Epithelial cell of esophagus (primary cell): Measurements from ENCODE around the gene COL6A5.

Experiments
- DNase-seq: peaks from one replicate; pipeline ENCODE4 v3.0.0; 2010; ENCODE audit warnings: low read depth
- H3K4me3 ChIP-seq: 2 replicates; pipeline ENCODE4 v1.5.1; 2011; ENCODE audit warnings: mild to moderate bottlenecking, low read length, control low read depth
- CTCF ChIP-seq: IDR thresholded peaks from 2 replicates; pipeline ENCODE4 v1.5.1; 2011; ENCODE audit warnings: low read depth, mild to moderate bottlenecking, low read length, control low read depth, inconsistent platforms; ENCODE audit not compliant: insufficient read depth; ENCODE audit errors: missing control alignments

Gene COL6A5

DNA sequence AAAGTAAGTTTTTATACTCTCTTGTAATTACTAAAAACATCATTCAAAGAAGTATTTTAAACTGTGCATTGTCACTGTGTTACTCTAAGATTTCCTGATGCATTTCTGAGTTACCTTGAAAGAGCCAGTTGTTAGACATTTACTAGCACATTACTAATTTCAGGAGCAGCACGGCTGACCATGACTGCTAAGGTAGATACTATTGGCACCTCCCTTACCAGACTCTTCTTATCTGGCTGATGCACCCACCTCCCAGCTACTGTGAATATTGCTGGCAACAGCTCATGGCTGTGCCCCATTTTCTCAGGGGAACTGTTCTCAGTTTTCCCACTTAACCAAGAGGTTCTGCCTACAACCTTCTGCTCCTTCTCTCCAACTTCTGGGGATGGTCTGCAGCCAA is 29.4 kb downstream of the COL6A5 start:
- H3K4me3 ChIP-seq, result no peak overlapping the region
- no peak for TF ChIP-seq CTCF
- DNase-seq, result no peak

DNA sequence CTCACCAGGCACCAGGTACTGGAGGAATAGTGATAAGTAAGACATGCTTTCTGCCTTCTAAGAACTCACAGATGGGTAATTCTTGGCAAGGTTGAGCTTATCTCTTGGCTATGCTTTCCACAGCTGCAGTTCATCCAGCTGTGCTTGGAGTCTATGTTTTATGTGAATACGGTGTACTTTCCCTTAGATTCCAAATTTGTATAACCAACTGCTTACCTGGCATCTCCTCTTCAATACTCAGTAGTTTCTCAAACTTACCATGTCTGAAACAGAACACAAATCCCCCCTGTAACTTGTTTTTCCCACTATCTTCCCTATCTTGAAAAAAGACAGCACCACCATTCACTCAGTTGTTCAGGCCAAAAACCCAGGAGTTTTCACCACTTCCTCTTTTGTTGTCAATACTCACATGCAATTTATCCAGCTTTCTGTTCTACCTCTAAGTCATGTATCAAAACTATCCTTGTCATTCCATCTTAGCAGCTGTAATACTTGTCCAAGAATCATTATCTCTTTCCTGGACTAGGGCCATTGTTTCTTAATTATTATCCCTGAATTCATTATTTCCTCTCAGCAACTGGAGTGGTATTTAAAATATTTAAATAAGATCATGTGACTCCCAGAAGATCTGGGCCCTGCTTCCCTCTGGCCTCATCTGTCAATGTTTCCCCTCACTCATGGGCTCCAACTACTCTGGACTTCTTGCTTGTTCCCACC is 32.6 kb downstream of the COL6A5 start:
- DNase-seq, result no peak
- H3K4me3 ChIP-seq, result no peak overlapping the region
- no peak for TF ChIP-seq CTCF

- H3K4me3 ChIP-seq, result no peak overlapping the region
- TF ChIP-seq CTCF, result no peak
- no peak for DNase-seq
Measured at GRCh38 chr3:130378677-130379191, 33.3 kb downstream of the COL6A5 start.

DNA sequence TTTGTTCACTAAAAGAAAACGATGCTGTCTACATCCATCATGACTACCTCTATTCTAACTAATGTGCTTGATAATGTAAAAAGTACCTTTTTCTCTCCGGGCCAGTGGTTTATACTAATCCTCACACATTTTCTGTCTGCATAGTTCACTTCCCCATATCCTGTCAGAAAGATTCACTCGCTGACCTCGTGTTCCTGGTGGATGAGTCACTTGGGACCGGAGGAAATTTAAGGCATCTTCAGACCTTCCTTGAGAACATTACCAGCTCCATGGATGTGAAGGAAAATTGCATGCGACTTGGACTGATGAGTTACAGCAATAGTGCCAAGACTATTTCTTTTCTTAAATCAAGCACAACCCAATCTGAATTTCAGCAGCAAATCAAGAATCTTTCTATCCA is 33.8 kb downstream of the COL6A5 start:
- peak; percentile 20 for DNase-seq

GRCh38 chr3:130380398-130380797 is 34.9 kb downstream of the COL6A5 start:
- no peak overlapping the region for H3K4me3 ChIP-seq
- DNase-seq, result no peak
- TF ChIP-seq CTCF, result no peak

More for the DNA sequence above, 33.8 kb downstream of the COL6A5 start:
- TF ChIP-seq CTCF, result no peak
- no peak overlapping the region for H3K4me3 ChIP-seq

- no peak overlapping the region for H3K4me3 ChIP-seq
- DNase-seq, result no peak
- TF ChIP-seq CTCF, result no peak
Measured at GRCh38 chr3:130383424-130383823, 38.0 kb downstream of the COL6A5 start.
